Stimulated activated CD8-positive, alpha-beta memory T cell treated with anti-CD3 and anti-CD28 coated beads, Interleukin-15, amount 100 ng/mL, for 24 hours (primary cell): Measurements from ENCODE around the gene THRB.

Source experiments
- DNase-seq: peaks from one replicate; pipeline ENCODE4 v3.0.0-alpha.2; 2020; ENCODE audit warnings: low read depth

THRB gene

DNA sequence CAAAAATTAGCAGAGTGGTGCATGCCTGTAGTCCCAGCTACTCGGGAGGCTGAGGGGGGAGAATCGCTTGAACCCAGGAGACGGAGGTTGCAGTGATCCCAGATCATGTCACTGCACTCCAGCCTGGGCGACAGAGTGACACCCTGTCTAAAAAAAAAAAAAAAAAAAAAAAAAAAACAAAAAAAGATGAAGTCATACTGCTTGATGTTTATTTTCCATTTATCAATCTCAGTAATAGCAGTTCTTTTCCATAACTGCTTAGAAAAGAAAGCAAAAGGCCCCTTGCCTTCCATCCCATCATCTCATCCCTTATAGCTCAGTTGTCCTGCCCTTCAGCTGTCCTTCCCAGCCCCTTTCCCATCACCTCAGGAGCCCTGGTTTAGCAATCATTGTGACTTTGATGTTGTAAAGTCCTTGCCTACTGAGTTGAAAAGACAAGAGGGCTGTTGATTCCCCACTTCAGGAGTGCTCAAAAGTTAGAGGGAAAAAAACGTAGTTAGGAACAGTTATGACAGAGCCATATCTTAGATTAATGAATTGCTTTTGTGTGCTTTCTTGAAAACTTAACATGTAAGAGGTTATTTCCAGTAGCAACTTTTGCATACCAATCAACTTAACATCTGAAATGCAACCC lies 18.0 kb upstream of the THRB start:
- no peak for DNase-seq

DNA sequence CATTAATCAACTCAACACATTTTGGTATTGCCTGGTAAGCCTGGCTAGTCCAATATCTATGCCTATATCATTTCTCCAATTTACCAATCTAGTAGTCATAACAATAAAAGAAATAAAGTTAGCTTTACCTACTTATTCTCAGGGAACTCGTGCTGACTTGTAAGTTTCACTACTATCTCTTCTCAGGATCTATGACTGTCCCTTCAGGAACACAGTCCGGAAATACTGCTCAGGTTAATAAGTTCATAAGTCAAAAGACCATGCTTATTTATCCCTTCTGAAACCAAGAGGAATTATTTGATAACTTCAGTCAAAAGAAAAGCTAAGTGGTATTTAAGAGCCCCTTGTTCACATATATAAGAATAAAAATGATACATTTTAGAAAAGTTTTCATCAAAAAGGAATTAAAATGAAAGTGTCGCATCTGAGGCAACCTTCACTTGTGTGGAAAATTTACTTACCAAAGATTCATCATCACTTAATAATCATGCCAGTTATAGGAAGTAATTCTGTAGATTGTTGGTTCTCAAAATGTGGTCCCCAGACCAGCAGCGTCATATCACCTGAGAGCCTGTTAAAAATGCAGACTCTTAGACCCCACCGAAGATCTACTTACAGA lies 15.5 kb upstream of the THRB start:
- DNase-seq = no peak

- no peak for DNase-seq
Observed at GRCh38 chr3:24508423-24508839, 13.8 kb upstream of the THRB start.

GRCh38 chr3:24507776-24508422 lies 13.2 kb upstream of the THRB start:
- no peak for DNase-seq

DNA sequence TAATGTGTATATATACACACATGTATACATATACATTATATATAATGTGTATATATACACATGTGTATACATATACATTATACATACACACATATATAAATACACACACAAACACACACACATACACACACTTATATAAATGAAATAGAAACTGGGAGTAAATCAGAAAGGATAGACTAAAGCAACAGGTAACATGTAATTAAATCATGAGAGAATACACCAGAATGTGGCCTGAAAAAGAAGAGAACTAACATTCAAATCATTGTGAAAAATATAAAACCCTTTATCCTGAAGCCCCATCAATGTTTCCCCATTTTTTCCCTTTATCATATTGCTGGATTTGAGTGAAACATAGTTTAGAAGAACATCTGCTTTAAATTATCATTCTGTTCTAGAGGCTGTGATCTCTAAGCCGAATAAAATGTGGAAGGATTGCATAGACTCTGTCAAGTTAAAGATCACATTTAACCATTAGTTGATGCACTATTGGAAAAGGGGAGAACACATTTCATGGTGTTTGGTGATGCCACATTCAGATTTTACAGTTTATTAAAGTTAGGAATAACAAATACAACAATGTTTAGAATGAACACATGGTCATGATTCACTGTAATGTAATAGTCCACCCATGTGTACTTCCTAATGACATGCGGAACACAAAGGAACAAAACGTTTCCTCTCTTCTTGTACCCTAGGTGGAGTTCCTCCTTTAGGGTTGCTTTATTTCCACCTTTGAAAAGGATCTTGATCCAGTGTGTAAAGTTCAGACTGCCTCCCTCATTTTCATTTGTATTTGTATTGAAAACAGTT lies 12.5 kb upstream of the THRB start:
- no peak for DNase-seq

GRCh38 chr3:24505691-24506550 lies 11.3 kb upstream of the THRB start:
- no peak for DNase-seq

DNA sequence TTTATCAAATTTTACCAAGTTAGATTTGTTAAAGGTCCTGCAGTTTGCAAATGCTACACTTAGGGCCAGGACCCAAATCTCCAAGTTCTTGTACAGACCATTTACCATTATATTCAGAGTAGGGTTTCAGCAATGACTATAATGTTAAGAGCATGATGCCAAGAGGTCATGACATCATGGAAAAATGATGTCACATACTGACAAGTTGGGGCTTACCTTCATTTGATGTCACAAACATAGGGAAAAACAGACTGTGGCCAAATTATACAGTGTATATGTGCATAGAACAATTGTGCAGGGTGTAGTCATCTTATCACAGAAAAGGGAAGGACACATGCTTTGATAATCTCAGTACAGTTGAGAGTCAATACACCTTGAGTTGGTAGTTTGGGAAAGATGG lies 10.1 kb upstream of the THRB start:
- no peak for DNase-seq

DNA sequence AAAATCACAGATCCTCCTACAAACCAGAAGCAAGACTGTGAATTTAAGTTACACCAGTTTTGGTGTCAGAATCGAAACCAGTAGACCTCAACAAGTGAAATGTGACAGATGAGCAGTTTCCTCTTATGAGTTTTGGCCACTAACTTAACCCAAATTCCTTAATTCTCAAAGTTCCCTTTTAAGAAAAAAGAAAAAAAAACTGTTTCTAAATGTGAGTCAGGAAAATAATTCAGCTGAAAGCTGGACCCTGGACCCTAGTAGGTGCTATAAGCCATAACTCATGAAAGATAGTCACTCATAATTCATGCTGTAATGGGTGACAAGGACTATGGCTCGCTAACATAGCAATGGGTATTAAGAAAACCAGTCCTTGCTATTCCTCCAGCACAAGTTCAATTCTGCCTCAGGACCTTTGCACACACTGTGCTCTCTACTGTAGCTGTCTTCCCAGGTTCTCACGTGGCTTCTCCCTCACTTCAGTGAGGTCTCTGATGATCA lies 9.0 kb upstream of the THRB start:
- DNase-seq = no peak

DNA sequence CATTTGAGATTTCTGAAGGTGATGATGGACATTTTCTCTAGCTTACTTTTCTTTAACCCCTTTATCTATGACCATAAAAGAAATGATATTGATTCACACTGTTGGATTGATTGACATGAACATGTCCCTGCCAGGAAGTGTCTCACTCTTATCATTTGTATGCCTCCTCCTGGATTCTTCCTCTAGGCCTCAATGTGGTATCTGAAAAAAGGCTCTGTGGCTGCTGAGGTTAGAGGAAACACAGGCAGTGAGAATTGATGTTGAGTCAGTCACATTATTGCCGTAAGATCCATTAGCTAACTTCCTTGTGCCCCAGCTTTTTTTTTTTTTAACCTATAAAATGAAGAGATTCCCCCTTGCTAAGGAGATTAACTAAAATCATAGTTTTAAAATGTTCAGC lies 8.0 kb upstream of the THRB start:
- DNase-seq = no peak

DNA sequence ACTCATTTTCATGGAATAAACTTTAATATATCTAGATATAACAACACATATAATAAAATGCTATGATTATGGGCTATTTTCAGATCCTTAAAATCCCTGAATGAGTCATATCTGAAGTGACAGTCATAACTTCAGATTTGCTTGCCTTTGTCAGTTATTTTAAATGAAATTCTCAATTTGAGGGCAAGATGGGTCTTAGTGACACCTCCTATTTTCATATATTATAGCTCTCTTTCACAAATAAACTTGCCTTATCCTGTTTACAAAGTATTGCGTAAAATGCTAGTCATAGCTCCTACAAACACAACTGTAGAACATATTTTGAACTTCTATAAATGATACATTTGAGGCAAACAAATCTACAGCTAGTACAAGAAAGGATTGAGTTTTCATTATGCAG lies 6.2 kb upstream of the THRB start:
- no peak for DNase-seq

- DNase-seq = no peak
Observed at GRCh38 chr3:24499991-24500390, 5.3 kb upstream of the THRB start.

GRCh38 chr3:24498796-24499195 lies 4.1 kb upstream of the THRB start:
- DNase-seq = no peak

GRCh38 chr3:24498391-24498790 lies 3.7 kb upstream of the THRB start:
- DNase-seq = no peak

DNA sequence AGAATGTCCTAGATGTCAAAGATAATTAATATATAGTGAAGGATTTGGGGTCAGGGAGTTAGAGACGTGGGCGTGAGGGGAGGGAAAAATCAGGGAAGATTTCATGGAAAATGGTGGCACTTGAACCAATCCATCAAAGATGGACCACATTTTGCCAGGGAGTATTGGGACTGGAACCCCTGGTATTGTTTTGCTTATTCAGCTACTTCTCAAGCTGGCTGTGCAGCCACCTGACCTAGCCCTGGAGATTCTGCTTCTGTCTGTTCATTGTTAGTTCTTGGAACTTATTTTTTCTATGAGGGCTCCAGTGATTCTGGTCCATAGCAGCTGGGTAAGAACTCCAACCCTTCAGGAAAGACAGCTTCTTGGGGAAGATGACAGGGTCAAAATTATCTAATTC lies 3.3 kb upstream of the THRB start:
- no peak for DNase-seq

- DNase-seq = no peak
Observed at GRCh38 chr3:24496529-24497482, 2.2 kb upstream of the THRB start.

DNA sequence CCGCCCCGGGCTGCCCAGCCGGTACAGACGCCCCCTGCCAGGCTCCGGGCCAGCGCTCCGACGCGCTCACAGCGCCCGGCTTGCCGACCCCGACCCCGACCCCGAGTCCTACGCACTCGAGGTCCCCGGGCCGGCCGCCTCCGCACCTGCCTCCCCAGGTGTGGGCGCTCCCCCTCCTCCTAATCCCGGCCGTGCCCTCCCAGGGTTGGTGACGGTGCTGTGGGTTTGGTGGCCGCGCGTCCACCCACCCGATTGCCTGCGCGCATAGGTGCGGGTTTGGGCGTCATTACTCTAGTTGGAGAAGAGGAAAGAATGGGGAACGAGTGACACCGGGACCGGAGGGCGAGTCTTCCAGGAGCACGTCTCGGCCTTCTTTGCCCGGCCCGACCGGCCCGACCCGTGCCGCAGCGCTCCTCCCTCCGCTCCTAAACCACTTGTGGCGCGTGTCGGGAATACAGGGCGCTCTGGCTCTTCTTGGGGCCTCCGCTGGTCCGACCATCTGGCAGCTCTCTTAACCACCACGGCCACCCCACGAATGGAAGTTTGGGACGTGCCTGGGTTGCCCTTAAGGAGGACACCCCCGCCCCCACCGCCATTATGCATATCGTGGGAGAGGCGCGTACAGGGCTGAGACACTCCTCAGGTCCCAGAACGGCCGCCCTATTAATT lies 810 bp upstream of the THRB start:
- no peak for DNase-seq

GRCh38 chr3:24493746-24494617 lies 668 bp downstream of the THRB start:
- DNase-seq = no peak

- DNase-seq = no peak
Observed at GRCh38 chr3:24492971-24493551, 1.6 kb downstream of the THRB start.

DNA sequence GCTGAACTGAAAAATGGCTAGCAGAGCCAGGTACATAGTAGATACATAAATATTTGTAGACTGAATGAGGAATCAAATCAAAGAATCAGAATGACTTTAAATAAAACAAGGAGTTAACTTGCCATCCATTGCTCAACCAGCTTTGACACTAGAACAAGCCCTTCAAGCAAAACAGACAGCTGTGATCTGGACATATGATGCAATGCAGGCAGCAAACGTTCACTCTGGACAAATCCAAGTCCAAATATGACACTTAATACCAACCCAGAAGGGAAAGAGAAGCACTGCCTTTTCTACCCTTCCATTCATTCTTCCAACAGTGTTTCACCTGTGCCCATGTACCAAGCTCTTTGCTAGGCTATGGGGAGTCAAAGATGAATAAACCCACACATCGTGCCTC lies 4.5 kb downstream of the THRB start:
- DNase-seq = no peak
